Tongue (tissue), 2 donors: ENCODE measurements around the gene SMCHD1. TPM values are rescaled to one million over a fixed set of nuclear protein-coding genes. Genes with fewer than 3 reads are reported as not detected.
"Not testable (repeated sequence)": the region's sequence is repeated elsewhere in the genome, so short reads cannot be mapped to it uniquely, and the experiment has no call there.

ENCODE experiments used
- DNase-seq: peaks from one replicate; pipeline ENCODE4 v3.0.0-alpha.2; 2015
- total RNA-seq: library from RNA; depleted of rRNA; stranded (reverse); fragments of >200 nt; gene quantifications from one replicate; pipeline ENCODE4 v1.2.3, GENCODE V29; 2014

The SMCHD1 gene
- total RNA-seq, 1 donor from 2014 or later, result 143 TPM

- no peak for DNase-seq
Measured at GRCh38 chr18:2716394-2717326, 61.1 kb downstream of the SMCHD1 start.

DNA sequence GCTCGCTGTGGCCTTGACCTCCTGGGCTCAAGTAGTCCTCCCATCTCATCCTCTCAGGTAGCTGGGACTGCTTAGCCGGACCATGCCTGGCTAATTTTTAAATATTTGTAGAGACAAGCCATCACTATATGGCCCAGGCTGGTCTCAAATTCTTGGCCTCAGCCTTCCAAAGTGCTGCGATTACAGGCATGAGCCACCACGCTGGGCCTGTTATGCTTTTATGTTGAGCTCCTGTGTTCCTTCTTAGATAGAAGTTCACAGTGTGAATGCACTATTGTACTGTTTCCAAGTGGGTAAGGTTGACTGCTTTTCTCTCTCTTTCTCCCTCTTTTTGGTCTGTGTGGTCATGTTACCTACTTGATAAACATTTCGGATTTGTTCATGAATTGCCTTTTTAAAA, 61.9 kb downstream of the SMCHD1 start:
- no peak for DNase-seq

- no peak for DNase-seq
Measured at GRCh38 chr18:2719040-2719439, 63.5 kb downstream of the SMCHD1 start.

DNA sequence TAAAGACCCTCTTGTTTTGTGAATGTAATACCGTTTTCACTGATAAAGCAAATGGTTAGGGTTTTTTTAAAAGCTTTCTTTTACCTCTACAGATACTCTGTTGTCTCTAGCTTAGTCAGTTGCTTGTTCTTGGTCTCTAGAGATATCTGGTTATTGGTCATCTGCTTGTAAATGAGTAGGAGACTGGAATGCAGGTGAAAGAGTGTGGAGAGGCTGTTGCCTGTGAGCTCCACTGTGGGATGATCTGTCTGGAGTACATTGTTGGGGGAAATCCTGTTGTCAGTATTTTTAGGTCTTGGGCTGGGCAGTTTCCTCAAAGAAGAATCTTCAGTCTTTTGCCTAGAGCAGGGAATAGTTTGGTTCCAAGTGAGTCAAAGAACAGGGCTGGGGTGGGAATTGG, 67.7 kb downstream of the SMCHD1 start:
- no peak for DNase-seq

- no peak for DNase-seq
Measured at GRCh38 chr18:2729757-2730156, 74.2 kb downstream of the SMCHD1 start.

GRCh38 chr18:2736823-2737222, 81.3 kb downstream of the SMCHD1 start:
- DNase-seq, result no peak

- DNase-seq, result not testable (repeated sequence)
Measured at GRCh38 chr18:2740082-2740481, 84.6 kb downstream of the SMCHD1 start.

- DNase-seq, result no peak
Measured at GRCh38 chr18:2746274-2746673, 90.7 kb downstream of the SMCHD1 start.

DNA sequence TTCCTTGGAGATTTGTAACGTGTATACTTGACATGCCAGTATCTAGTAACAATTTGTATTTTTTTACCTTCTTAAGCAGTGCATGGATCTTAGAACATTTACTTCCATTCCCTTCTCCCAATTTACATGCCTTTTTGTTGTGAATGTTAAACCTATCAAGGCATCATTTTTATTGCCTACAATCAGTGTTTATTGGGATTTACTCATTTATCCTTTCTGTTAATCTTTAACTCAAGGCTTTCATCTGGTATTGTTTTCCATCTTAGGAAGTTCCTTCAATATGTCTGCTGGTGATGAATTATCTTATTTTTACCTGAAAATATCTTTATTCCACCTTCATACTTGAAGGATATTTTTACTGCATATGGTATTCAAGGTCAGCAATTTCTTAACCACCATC, 102.8 kb downstream of the SMCHD1 start:
- no peak for DNase-seq

DNA sequence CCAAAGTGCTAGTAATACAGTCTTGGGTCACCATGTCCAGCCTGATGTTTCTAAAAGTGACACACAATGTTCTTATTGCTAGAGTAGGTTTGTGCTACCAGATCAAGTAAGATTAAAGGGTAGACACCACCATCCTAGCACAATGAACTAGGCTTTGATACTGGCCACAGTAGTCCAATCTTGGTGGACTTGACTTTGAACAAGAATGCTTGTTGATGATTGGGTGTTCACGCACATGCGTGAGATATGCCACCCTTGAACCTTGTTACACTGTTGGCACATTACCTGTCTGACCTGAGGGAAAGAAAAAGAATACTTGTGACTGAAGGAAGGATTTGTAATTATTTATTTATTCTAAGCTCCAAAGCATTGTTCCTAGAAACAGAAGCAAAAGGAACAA, 119.1 kb downstream of the SMCHD1 start:
- no peak for DNase-seq

DNA sequence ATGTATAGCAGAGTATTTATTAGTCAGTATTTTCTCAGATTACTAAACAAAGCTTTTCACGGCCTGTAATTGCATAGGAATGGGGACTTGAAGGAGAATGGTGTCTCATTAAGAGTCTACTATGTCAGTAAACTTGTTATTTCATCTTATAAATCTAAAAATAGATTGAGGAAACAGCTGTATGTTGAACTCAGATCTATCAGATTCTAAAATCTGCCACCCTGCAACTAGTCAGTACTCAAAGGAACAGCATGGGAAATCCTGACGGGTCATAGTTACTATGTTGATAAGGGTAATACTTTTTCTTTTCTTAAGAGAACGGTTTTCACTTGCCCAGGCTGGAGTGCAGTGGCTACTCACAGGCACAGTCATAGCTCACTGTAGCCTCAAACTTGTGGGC, 121.1 kb downstream of the SMCHD1 start:
- no peak for DNase-seq

DNA sequence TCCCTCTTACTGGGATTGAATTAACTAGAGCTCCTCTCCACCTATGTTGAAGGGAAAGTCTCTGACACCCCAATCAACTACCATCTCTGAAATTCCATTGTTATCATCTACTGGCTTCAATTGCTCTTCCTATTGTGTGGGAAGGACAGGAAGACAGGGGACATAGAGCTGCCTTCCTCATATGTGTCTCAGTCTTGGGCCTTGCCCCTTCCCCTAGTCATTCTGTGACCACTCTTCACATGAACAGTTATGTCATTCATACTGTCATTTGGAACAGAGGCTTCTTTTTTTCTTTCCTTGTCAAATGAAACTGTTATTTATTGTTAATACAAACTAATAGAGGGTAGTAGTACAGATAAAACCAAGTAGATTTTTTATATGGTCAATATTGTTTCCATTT, 121.7 kb downstream of the SMCHD1 start:
- DNase-seq, result no peak

- no peak for DNase-seq
Measured at GRCh38 chr18:2780750-2781149, 125.2 kb downstream of the SMCHD1 start.

DNA sequence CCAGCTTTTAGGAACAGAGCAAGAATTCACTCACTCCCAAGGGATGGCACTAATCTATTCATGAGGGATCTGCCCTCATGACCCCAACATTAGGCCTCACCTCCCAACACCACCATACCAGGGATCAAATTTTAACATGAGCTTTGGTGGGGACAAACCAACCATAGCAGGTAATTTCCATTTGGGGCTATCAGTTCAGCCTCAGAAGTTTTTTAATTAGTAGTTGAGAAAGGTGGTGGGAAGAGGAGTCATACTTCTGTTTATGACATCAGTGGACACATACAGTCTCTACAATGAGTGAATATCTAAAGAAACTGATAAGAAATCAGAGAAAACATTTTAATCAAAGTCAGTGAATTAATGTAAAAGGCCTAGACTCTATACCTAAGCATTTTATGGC, 131.7 kb downstream of the SMCHD1 start:
- no peak for DNase-seq

GRCh38 chr18:2792395-2792794, 136.9 kb downstream of the SMCHD1 start:
- DNase-seq, result no peak

DNA sequence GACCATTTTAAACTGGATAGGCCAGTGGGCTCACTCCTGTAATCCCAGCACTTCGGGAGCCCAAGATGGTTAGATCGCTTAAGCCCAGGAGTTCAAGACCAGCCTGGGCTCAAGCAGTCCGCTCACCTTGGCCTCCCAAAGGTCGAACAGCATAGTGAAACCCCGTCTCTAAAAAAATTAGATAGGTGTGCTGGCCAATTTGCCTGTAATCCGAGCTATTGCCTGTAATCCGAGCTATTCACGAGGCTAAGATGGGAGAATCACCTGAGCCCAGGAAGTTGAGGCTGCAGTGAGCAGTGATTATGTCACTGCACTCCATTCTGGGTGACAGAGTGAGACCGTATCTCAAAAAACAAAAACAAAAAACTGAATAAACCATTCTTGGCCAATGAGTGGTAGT, 138.6 kb downstream of the SMCHD1 start:
- no peak for DNase-seq

GRCh38 chr18:2797951-2798350, 142.4 kb downstream of the SMCHD1 start:
- DNase-seq, result no peak

- no peak for DNase-seq
Measured at GRCh38 chr18:2799369-2799768, 143.8 kb downstream of the SMCHD1 start.

GRCh38 chr18:2805970-2806943, 150.7 kb downstream of the SMCHD1 start:
- DNase-seq, result peak; percentile 5

DNA sequence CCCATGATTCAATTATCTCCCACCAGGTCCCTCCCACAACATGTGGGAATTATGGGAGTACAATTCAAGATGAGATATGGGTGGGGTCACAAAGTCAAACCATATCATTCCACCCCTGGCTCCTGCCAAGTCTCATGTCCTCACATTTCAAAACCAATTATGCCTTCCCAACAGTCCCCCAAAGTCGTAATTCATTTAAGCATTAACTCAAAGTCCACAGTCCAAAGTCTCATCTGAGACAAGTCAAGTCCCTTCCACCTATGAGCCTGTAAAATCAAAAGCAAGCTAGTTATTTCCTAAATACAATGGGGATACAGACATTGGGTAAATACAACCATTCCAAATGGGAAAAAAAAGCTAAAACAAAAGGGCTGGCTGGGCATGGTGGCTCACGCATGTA, 153.1 kb downstream of the SMCHD1 start:
- DNase-seq, result not testable (repeated sequence)

- not testable (repeated sequence) for DNase-seq
Measured at GRCh38 chr18:2809666-2810183, 154.2 kb downstream of the SMCHD1 start.

DNA sequence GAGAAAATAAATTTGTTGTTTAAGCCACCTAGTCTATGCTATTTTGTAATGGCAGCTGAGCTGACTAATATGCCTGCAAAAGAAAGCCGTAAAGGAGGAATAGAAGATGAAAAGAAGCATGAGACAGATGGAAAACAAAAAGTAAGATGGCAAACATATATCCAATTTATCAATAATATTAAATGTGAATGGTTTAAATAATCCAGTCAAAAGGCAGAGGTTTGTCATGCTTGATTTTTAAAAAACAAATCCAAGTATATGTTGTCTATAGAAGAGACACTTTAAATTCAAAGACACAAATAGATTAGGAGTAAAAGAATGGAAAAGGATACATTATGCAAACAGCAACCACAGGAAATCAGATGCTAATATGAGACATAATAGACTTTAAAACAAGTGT, 155.9 kb downstream of the SMCHD1 start:
- DNase-seq, result no peak

GRCh38 chr18:2814928-2815327, 159.4 kb downstream of the SMCHD1 start:
- no peak for DNase-seq
